Esophagus mucosa (tissue), 1 donor: ENCODE results near the gene CD34. TPM values are rescaled to one million over a fixed set of nuclear protein-coding genes. Genes with fewer than 3 reads are reported as not detected.
"Not testable (repeated sequence)": the region's sequence is repeated elsewhere in the genome, so short reads cannot be mapped to it uniquely, and the experiment has no call there.

Experiments
- ATAC-seq: fragments of 200-7000 bp; cut with Tn5 transposase; one replicate; pipeline ENCODE4 v1.9.1; 2020
- total RNA-seq: library from RNA; stranded (reverse); gene quantifications from one replicate; pipeline ENCODE4 v1.2.4, GENCODE V29; 2023
- donor health status: DM: yes; HTN: yes; CAD: no.

CD34 gene
- total RNA-seq: 4.3 TPM

GRCh38 chr1:207910591-207911354, at the start of gene CD34:
TSS of gene CD34 (minus strand) at chr1:207911125. CDS start at chr1:207911080, 45 bp downstream.
- ATAC-seq: peak; percentile 35

GRCh38 chr1:207960346-207960745, 49.4 kb upstream of the CD34 start:
- no peak for ATAC-seq

- no peak for ATAC-seq
These were observed 49.0 kb upstream of the CD34 start for GRCh38 chr1:207959910-207960309.

GRCh38 chr1:207959141-207959825, 48.4 kb upstream of the CD34 start:
- ATAC-seq: peak; percentile 53

GRCh38 chr1:207958376-207959139, 47.6 kb upstream of the CD34 start:
- no peak for ATAC-seq

- ATAC-seq: no peak
These were observed 46.1 kb upstream of the CD34 start for GRCh38 chr1:207956986-207957385.

GRCh38 chr1:207954104-207954503, 43.2 kb upstream of the CD34 start:
- ATAC-seq: no peak

- ATAC-seq: no peak
These were observed 42.0 kb upstream of the CD34 start for GRCh38 chr1:207952617-207953542.

GRCh38 chr1:207951652-207952051, 40.7 kb upstream of the CD34 start:
- no peak for ATAC-seq

GRCh38 chr1:207950750-207951149, 39.8 kb upstream of the CD34 start:
- no peak for ATAC-seq

GRCh38 chr1:207949571-207950195, 38.8 kb upstream of the CD34 start:
- no peak for ATAC-seq

- no peak for ATAC-seq
These were observed 37.8 kb upstream of the CD34 start for GRCh38 chr1:207948536-207949250.

GRCh38 chr1:207946756-207947155, 35.8 kb upstream of the CD34 start:
- ATAC-seq: no peak

GRCh38 chr1:207944571-207944970, 33.6 kb upstream of the CD34 start:
- no peak for ATAC-seq

GRCh38 chr1:207942337-207942741, 31.4 kb upstream of the CD34 start:
- ATAC-seq: not testable (repeated sequence)

GRCh38 chr1:207941665-207942064, 30.7 kb upstream of the CD34 start:
- peak; percentile 62 for ATAC-seq

GRCh38 chr1:207938016-207938415, 27.1 kb upstream of the CD34 start:
- ATAC-seq: peak; percentile 35

- no peak for ATAC-seq
These were observed 26.3 kb upstream of the CD34 start for GRCh38 chr1:207937204-207937603.

- ATAC-seq: no peak
These were observed 24.2 kb upstream of the CD34 start for GRCh38 chr1:207935166-207935583.

- no peak for ATAC-seq
These were observed 22.4 kb upstream of the CD34 start for GRCh38 chr1:207933205-207933800.

GRCh38 chr1:207926984-207927383, 16.1 kb upstream of the CD34 start:
- no peak for ATAC-seq
